KMS-11 (cell line): ENCODE data around the gene ABCC6.

Experiments
- H2AFZ ChIP-seq: fragments of 200-600 bp; sonication (generic); 2 replicates; pipeline ENCODE4 v1.6.1; 2016; ENCODE audit warnings: antibody characterized with exemption, mixed run types, low read depth
- H3K27ac ChIP-seq: fragments of 200-600 bp; sonication (generic); 2 replicates; pipeline ENCODE4 v1.6.1; 2016; ENCODE audit warnings: mild to moderate bottlenecking, mixed run types
- H3K27me3 ChIP-seq: fragments of 200-600 bp; sonication (generic); 2 replicates; pipeline ENCODE4 v1.6.1; 2017; ENCODE audit warnings: mild to moderate bottlenecking, low read depth, mixed run types, moderate library complexity; ENCODE audit not compliant: insufficient read depth
- H3K36me3 ChIP-seq: fragments of 200-600 bp; sonication (generic); 2 replicates; pipeline ENCODE4 v1.6.1; 2017; ENCODE audit warnings: mild to moderate bottlenecking, mixed run types; ENCODE audit not compliant: insufficient read depth
- H3K4me1 ChIP-seq: fragments of 200-600 bp; sonication (generic); 2 replicates; pipeline ENCODE4 v1.6.1; 2016; ENCODE audit warnings: mild to moderate bottlenecking, low read depth, mixed run types; ENCODE audit not compliant: poor library complexity, severe bottlenecking
- H3K4me2 ChIP-seq: fragments of 200-600 bp; sonication (generic); 2 replicates; pipeline ENCODE4 v1.7.0; 2016; ENCODE audit warnings: mild to moderate bottlenecking, mixed run types
- H3K4me3 ChIP-seq: fragments of 200-600 bp; sonication (generic); IDR thresholded peaks from 2 replicates; pipeline ENCODE4 v1.6.1; 2017; ENCODE audit warnings: low read depth, low read length, mixed read lengths; ENCODE audit not compliant: insufficient read depth
- H3K79me2 ChIP-seq: fragments of 200-600 bp; sonication (generic); 2 replicates; pipeline ENCODE4 v1.6.1; 2016; ENCODE audit warnings: low read depth, mixed run types; ENCODE audit not compliant: insufficient read depth
- H3K9ac ChIP-seq: fragments of 200-600 bp; sonication (generic); 2 replicates; pipeline ENCODE4 v1.6.1; 2016; ENCODE audit warnings: mild to moderate bottlenecking, mixed run types
- H4K20me1 ChIP-seq: fragments of 200-600 bp; sonication (generic); 2 replicates; pipeline ENCODE4 v1.6.1; 2016; ENCODE audit warnings: mild to moderate bottlenecking, mixed run types; ENCODE audit not compliant: insufficient read depth
- TF ChIP-seq, protein P1 (sequence below): fragments of 200-600 bp; sonication (generic); conservative IDR thresholded peaks from 2 replicates; pipeline ENCODE4 v1.6.1; 2017; ENCODE audit warnings: low read depth, mild to moderate bottlenecking, antibody characterized with exemption, low read length, moderate library complexity, mixed read lengths

Gene ABCC6

DNA sequence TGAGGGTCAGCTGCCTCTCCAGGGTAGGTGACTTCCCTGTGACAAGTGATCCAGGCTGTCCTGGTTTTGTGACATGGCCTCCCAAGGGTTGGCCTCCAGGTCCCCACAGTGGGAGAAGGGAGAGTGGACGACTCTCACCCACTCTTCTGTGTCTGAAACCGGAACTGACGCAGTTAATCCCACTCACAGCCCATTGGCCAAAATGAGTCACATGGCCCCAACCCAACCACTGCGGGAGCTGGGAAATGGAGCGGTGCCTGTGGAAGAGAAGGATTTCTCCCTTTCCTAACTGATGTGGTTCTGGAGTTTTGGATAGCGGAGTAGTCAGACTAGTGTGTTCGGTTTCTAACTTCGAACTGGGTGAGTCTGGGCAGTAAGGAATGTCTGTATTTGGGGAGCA is 79.4 kb downstream of the ABCC6 start:
- Histone ChIP-seq H2AFZ (no peak overlapping the region), H4K20me1 (no peaks in the 10 kb centered on the region), H3K27me3 (no peaks in the 10 kb centered on the region), H3K4me3 (no peak overlapping the region), H3K4me1 (no peaks in the 10 kb centered on the region), H3K9ac (no peak overlapping the region), H3K27ac (no peak overlapping the region), H3K36me3 (no peaks in the 10 kb centered on the region; the same call in 1 of the 2 replicates), H3K4me2 (no peak overlapping the region), H3K79me2 (no peaks in the 10 kb centered on the region)
- TF ChIP-seq, protein P1, sequence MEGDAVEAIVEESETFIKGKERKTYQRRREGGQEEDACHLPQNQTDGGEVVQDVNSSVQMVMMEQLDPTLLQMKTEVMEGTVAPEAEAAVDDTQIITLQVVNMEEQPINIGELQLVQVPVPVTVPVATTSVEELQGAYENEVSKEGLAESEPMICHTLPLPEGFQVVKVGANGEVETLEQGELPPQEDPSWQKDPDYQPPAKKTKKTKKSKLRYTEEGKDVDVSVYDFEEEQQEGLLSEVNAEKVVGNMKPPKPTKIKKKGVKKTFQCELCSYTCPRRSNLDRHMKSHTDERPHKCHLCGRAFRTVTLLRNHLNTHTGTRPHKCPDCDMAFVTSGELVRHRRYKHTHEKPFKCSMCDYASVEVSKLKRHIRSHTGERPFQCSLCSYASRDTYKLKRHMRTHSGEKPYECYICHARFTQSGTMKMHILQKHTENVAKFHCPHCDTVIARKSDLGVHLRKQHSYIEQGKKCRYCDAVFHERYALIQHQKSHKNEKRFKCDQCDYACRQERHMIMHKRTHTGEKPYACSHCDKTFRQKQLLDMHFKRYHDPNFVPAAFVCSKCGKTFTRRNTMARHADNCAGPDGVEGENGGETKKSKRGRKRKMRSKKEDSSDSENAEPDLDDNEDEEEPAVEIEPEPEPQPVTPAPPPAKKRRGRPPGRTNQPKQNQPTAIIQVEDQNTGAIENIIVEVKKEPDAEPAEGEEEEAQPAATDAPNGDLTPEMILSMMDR = no peak

DNA sequence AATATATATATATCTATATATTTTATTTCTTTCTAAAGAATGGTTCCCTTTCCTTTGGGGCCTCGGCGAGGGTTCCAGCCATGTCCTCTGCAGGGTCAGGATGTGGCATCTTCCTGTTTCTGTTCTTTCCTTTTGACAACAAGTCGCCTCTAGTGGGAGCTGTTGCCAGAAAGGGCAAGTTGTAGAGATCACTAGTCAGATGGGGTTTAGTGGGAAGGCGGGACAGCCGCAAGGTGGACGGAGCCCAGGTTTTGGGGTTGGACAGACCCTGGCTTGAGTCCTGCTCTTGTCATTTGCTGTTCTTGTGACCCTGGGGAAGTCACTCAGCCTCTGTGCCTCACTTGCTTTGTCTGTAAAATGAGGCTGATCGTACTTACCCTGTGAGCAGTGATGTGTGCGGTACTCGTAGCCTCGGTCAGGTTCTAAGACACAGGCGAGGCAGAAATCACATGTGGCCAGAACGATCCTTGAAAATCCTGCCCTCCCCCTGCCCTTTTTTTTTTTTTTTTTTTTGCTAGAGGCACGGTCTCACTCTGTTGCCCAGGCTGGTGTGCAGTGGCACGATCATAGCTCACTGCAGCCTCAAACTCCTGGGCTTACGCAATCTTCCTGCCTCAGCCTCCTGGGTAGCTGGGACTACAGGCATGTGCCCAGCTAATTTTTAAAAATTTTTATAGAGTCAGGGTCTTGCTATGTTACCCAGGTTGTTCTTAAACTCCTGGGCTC is 80.1 kb downstream of the ABCC6 start:
- Histone ChIP-seq H3K27ac (no peak overlapping the region), H2AFZ (no peak overlapping the region), H3K36me3 (no peaks in the 10 kb centered on the region; the same call in 1 of the 2 replicates), H3K79me2 (no peaks in the 10 kb centered on the region), H4K20me1 (no peaks in the 10 kb centered on the region), H3K9ac (no peak overlapping the region), H3K4me1 (no peaks in the 10 kb centered on the region), H3K4me3 (no peak overlapping the region), H3K4me2 (no peak overlapping the region), H3K27me3 (no peaks in the 10 kb centered on the region)
- TF ChIP-seq, protein P1 = no peak; the same call in 1 of the 2 replicates

DNA sequence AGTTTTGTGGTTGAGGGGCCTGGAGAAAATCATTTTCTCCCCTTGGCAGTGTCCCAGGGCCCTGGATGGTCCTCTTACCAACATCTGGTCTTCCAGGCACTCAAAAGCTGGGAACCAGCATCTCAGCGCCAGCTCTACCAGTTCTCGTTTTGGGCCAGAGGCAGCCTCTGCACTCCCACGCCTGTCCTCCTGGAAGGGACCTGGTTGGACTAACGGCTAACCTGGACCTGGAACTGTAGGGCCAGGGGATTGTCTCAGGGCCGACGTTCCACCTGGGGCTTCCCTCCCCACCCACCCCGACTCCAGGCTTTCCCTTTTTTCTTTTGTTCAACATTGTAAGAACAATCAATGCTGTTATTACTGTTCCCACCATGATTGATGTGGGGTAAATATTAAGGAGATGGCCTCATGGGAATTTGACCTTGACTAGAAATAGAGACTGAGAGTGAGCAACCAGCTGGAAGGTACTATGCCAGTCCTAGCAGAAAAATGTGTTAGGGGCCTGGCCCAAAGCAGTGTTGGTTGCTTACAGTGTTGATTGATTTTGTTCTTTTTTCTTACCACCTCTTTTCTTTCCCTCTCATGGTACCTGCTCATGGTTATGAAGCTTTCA is 81.4 kb downstream of the ABCC6 start:
- H3K36me3 ChIP-seq = peaks cover 4% of the 10 kb centered on the region; the same call in 1 of the 2 replicates
- no peak overlapping the region for H3K4me2 ChIP-seq
- no peak overlapping the region for H3K9ac ChIP-seq
- TF ChIP-seq, protein P1 = no peak
- H3K4me3 ChIP-seq = no peak overlapping the region
- no peaks in the 10 kb centered on the region for H3K27me3 ChIP-seq
- H3K27ac ChIP-seq = no peak overlapping the region
- no peaks in the 10 kb centered on the region for H3K79me2 ChIP-seq
- no peaks in the 10 kb centered on the region for H3K4me1 ChIP-seq
- H2AFZ ChIP-seq = no peak overlapping the region
- no peaks in the 10 kb centered on the region for H4K20me1 ChIP-seq

DNA sequence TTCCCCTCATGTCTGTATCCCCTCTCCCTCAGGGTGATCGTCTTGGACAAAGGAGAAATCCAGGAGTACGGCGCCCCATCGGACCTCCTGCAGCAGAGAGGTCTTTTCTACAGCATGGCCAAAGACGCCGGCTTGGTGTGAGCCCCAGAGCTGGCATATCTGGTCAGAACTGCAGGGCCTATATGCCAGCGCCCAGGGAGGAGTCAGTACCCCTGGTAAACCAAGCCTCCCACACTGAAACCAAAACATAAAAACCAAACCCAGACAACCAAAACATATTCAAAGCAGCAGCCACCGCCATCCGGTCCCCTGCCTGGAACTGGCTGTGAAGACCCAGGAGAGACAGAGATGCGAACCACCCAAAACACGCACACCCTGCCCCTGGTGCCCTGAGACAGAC is 82.2 kb downstream of the ABCC6 start:
- H4K20me1 ChIP-seq = no peaks in the 10 kb centered on the region
- H3K27me3 ChIP-seq = no peaks in the 10 kb centered on the region
- H3K9ac ChIP-seq = no peak overlapping the region
- no peaks in the 10 kb centered on the region for H3K4me1 ChIP-seq
- no peak overlapping the region for H3K4me2 ChIP-seq
- H3K79me2 ChIP-seq = no peaks in the 10 kb centered on the region
- TF ChIP-seq, protein P1 = no peak
- H2AFZ ChIP-seq = no peak overlapping the region
- no peak overlapping the region for H3K27ac ChIP-seq
- H3K4me3 ChIP-seq = no peak overlapping the region
- H3K36me3 ChIP-seq = peaks cover 11% of the 10 kb centered on the region; the same call in 1 of the 2 replicates
